ENCODE data around the gene GTF2F1. TPM values are rescaled to one million over a fixed set of nuclear protein-coding genes. Genes with fewer than 3 reads are reported as not detected.

The GTF2F1 gene
- total RNA-seq, 1 experiment from 2014 or later: 89.4 TPM

DNA sequence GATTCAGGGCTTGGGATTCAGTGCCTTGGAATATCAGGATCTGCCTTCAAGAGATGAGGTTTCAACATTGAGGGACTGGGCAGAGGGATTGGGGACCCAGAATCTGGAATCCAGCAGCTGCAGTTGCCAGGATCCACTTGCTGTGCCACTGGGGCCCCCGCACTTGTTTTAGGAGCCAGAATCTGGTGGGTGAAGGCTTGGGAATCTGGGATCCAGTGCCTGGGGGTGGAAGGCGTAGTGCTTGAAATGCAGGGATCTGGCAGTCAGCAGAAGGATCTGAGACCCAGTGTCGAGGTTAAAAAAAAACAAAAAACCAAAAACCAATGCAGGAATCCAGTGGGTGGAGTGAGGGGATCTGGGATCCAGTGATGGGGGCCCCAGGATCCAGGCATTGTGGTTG is 47.9 kb upstream of the GTF2F1 start:
- BruUV-seq (replicated peaks): no TSS peak
- Histone ChIP-seq H3F3A (ENCODE audit: low read length, unreplicated experiment) (no peaks in the 10 kb centered on the region), H3K27me3 (ENCODE audit: low read length) (no peaks in the 10 kb centered on the region), H3K9ac (ENCODE audit: low read length) (no peak overlapping the region), H3K36me3 (ENCODE audit: low read depth, low read length) (no peaks in the 10 kb centered on the region), H4K20me1 (ENCODE audit: low read length) (no peaks in the 10 kb centered on the region), H3K4me1 (ENCODE audit: insufficient read depth, low read length) (no peaks in the 10 kb centered on the region), H3K79me2 (ENCODE audit: low read length) (no peaks in the 10 kb centered on the region), H3K9me3 (ENCODE audit: low read length) (no peaks in the 10 kb centered on the region), H2AFZ (ENCODE audit: low read length) (no peak overlapping the region), H3K27ac (ENCODE audit: low read length) (no peak overlapping the region), H3K4me2 (ENCODE audit: low read length) (no peak overlapping the region), H3K4me3 (ENCODE audit: low read length) (no peak overlapping the region), H3K9me2 (replicated peaks; ENCODE audit: low read length) (no peaks in the 10 kb centered on the region)
- ChIA-PET CTCF (no interaction called here), POLR2A (ENCODE audit: unreplicated experiment) (no interaction called here)
- ATAC-seq (no peak), DNase-seq (no peak)
- intact Hi-C loops (cut with micrococcal nuclease): no loop called here
- no peak for TF ChIP-seq EZH2phosphoT487 (IDR thresholded peaks at IDR 0.05; ENCODE audit: borderline replicate concordance, low read length)
- TF ChIP-seq EZH2 (IDR thresholded peaks at IDR 0.05; ENCODE audit: low read length, unreplicated experiment): no peak
- TF ChIP-seq, protein P1, sequence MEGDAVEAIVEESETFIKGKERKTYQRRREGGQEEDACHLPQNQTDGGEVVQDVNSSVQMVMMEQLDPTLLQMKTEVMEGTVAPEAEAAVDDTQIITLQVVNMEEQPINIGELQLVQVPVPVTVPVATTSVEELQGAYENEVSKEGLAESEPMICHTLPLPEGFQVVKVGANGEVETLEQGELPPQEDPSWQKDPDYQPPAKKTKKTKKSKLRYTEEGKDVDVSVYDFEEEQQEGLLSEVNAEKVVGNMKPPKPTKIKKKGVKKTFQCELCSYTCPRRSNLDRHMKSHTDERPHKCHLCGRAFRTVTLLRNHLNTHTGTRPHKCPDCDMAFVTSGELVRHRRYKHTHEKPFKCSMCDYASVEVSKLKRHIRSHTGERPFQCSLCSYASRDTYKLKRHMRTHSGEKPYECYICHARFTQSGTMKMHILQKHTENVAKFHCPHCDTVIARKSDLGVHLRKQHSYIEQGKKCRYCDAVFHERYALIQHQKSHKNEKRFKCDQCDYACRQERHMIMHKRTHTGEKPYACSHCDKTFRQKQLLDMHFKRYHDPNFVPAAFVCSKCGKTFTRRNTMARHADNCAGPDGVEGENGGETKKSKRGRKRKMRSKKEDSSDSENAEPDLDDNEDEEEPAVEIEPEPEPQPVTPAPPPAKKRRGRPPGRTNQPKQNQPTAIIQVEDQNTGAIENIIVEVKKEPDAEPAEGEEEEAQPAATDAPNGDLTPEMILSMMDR (conservative IDR thresholded peaks at IDR 0.05; ENCODE audit: low read depth, low read length): no peak

DNA sequence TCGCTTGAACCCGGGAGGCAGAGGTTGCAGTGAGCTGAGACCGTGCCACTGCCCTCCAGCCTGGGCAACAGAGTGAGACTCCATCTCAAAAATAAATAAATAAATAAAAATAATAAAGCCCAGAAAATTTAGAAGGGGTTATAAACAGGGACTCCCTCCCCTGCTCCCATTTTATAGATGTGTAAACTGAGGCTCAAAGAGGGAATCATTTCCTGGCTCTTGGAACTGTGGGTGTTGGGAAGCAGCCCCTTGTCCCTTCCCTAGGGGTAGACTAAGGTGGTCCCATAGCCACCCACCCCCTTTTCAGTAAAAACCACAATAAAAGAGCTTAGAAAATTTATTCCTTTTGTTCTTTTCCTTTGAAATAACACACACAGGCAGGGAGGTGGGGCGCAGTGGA is 46.8 kb upstream of the GTF2F1 start:
- ChIA-PET CTCF (no interaction called here), POLR2A (ENCODE audit: unreplicated experiment) (no interaction called here)
- Histone ChIP-seq H3K27me3 (ENCODE audit: low read length) (no peaks in the 10 kb centered on the region), H3K27ac (ENCODE audit: low read length) (no peak overlapping the region), H3K9me2 (replicated peaks; ENCODE audit: low read length) (no peaks in the 10 kb centered on the region), H2AFZ (ENCODE audit: low read length) (no peak overlapping the region), H3K9me3 (ENCODE audit: low read length) (no peaks in the 10 kb centered on the region), H3F3A (ENCODE audit: low read length, unreplicated experiment) (no peaks in the 10 kb centered on the region), H4K20me1 (ENCODE audit: low read length) (no peaks in the 10 kb centered on the region), H3K4me2 (ENCODE audit: low read length) (no peak overlapping the region), H3K4me3 (ENCODE audit: low read length) (no peak overlapping the region), H3K79me2 (ENCODE audit: low read length) (no peaks in the 10 kb centered on the region), H3K36me3 (ENCODE audit: low read depth, low read length) (no peaks in the 10 kb centered on the region), H3K4me1 (ENCODE audit: insufficient read depth, low read length) (no peaks in the 10 kb centered on the region), H3K9ac (ENCODE audit: low read length) (no peak overlapping the region)
- ATAC-seq (no peak), DNase-seq (no peak)
- no TSS peak for BruUV-seq (replicated peaks)
- intact Hi-C loops (cut with micrococcal nuclease): no loop called here
- no peak for TF ChIP-seq EZH2phosphoT487 (IDR thresholded peaks at IDR 0.05; ENCODE audit: borderline replicate concordance, low read length)
- TF ChIP-seq, protein P1 (conservative IDR thresholded peaks at IDR 0.05; ENCODE audit: low read depth, low read length): no peak
- TF ChIP-seq EZH2 (IDR thresholded peaks at IDR 0.05; ENCODE audit: low read length, unreplicated experiment): no peak

DNA sequence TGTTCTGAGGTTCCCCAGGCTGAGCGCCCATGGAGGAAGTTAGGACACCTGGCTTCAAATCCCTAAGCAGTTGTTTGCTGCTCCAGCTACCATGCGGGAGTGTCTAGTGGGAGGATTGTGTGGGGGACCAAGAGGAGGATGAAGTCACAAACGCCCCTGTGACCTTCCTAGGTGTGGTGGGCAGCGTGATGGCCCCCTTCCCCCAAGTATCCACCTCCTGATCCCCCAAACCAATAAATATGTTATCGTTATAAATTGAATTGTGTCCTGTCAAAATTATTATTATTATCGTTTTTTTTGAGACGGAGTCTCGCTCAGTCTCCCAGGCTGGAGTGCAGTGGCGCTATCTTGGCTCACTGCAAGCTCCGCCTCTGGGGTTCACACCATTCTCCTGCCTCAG is 40.7 kb upstream of the GTF2F1 start, which contains the start of gene SLC25A41:
Gene SLC25A41 (minus strand): TSS at position 101 of the 400 bp plus-strand sequence. CDS start 70 bp downstream, at position 31.
- TF ChIP-seq EZH2phosphoT487 (IDR thresholded peaks at IDR 0.05; ENCODE audit: borderline replicate concordance, low read length) (no peak), EZH2 (IDR thresholded peaks at IDR 0.05; ENCODE audit: low read length, unreplicated experiment) (no peak)
- TF ChIP-seq, protein P1 (conservative IDR thresholded peaks at IDR 0.05; ENCODE audit: low read depth, low read length): no peak
- no peaks in the 10 kb centered on the region for H3K27me3 ChIP-seq (ENCODE audit: low read length)
- no peaks in the 10 kb centered on the region for H4K20me1 ChIP-seq (ENCODE audit: low read length)
- H3F3A ChIP-seq (ENCODE audit: low read length, unreplicated experiment): no peaks in the 10 kb centered on the region
- ATAC-seq (no peak), DNase-seq (no peak)
- no TSS peak for BruUV-seq (replicated peaks)
- H3K79me2 ChIP-seq (ENCODE audit: low read length): no peaks in the 10 kb centered on the region
- no peak within 1 kb of the TSS for H3K9ac ChIP-seq (ENCODE audit: low read length)
- H3K9me2 ChIP-seq (replicated peaks; ENCODE audit: low read length): no peaks in the 10 kb centered on the region
- CTCF ChIA-PET: no interaction called here
- POLR2A ChIA-PET (ENCODE audit: unreplicated experiment): no interaction called here
- H2AFZ ChIP-seq (ENCODE audit: low read length): no peak within 1 kb of the TSS
- H3K36me3 ChIP-seq (ENCODE audit: low read depth, low read length): no peaks in the 10 kb centered on the region
- H3K27ac ChIP-seq (ENCODE audit: low read length): no peak within 1 kb of the TSS
- H3K4me2 ChIP-seq (ENCODE audit: low read length): no peak within 1 kb of the TSS
- H3K4me1 ChIP-seq (ENCODE audit: insufficient read depth, low read length): no peaks in the 10 kb centered on the region
- intact Hi-C loops (cut with micrococcal nuclease): no loop called here
- H3K9me3 ChIP-seq (ENCODE audit: low read length): no peaks in the 10 kb centered on the region
- H3K4me3 ChIP-seq (ENCODE audit: low read length): no peak within 1 kb of the TSS
